OCI-LY1 (cell line): ENCODE results near the gene GABARAPL2.
A peak's percentile ranks its signal among the peaks of the same experiment; 100 is the strongest.

Source experiments
- H2AFZ ChIP-seq: fragments of 200-600 bp; sonication (generic), shearing (Covaris generic); 2 replicates; pipeline ENCODE4 v1.6.0; 2014; ENCODE audit warnings: antibody characterized with exemption, mild to moderate bottlenecking, low read length
- H3F3A ChIP-seq: fragments of 200-600 bp; sonication (generic), shearing (Covaris generic); 2 replicates; pipeline ENCODE4 v1.6.0; 2014; ENCODE audit warnings: mild to moderate bottlenecking, antibody characterized with exemption, low read length, moderate library complexity; ENCODE audit not compliant: insufficient read depth
- H3K27ac ChIP-seq: fragments of 200-600 bp; sonication (generic); 2 replicates; pipeline ENCODE4 v1.5.1; 2014; ENCODE audit warnings: low read length, mixed run types, mild to moderate bottlenecking, low read depth; ENCODE audit not compliant: poor library complexity, severe bottlenecking
- H3K27me3 ChIP-seq: fragments of 200-600 bp; sonication (generic); 2 replicates; pipeline ENCODE4 v1.6.0; 2014; ENCODE audit warnings: antibody characterized with exemption, mild to moderate bottlenecking, low read length, moderate library complexity; ENCODE audit not compliant: insufficient read depth
- H3K36me3 ChIP-seq: fragments of 200-600 bp; sonication (generic); 2 replicates; pipeline ENCODE4 v1.6.1; 2014; ENCODE audit warnings: mild to moderate bottlenecking, antibody characterized with exemption, low read length, moderate library complexity, mixed read lengths; ENCODE audit not compliant: insufficient read depth
- H3K4me1 ChIP-seq: fragments of 200-600 bp; sonication (generic); 2 replicates; pipeline ENCODE4 v1.5.1; 2014; ENCODE audit warnings: mild to moderate bottlenecking, low read length, moderate library complexity; ENCODE audit not compliant: insufficient read depth, severe bottlenecking
- H3K4me2 ChIP-seq: fragments of 200-600 bp; sonication (generic), shearing (Covaris generic); 2 replicates; pipeline ENCODE4 v1.6.1; 2014; ENCODE audit warnings: low read length
- H3K4me3 ChIP-seq: fragments of 200-600 bp; sonication (generic); 2 replicates; pipeline ENCODE4 v1.5.1; 2014; ENCODE audit warnings: low read length, low read depth, mild to moderate bottlenecking, mixed read lengths; ENCODE audit not compliant: poor library complexity, severe bottlenecking
- H3K79me2 ChIP-seq: fragments of 200-600 bp; shearing (Covaris generic); 2 replicates; pipeline ENCODE4 v1.6.1; 2016; ENCODE audit warnings: mixed run types, low read length, mixed read lengths; ENCODE audit not compliant: insufficient read depth
- H3K9ac ChIP-seq: fragments of 200-600 bp; sonication (generic), shearing (Covaris generic); 2 replicates; pipeline ENCODE4 v1.6.1; 2014; ENCODE audit warnings: mild to moderate bottlenecking, low read length, mixed read lengths
- H3K9me2 ChIP-seq: fragments of 200-600 bp; sonication (generic), shearing (Covaris generic); 2 replicates; pipeline ENCODE4 v1.6.1; 2014; ENCODE audit warnings: low read depth, mild to moderate bottlenecking, low read length, mixed read lengths
- H3K9me3 ChIP-seq: fragments of 200-600 bp; shearing (Covaris generic); 2 replicates; pipeline ENCODE4 v1.6.1; 2014; ENCODE audit warnings: low read length, mixed read lengths
- H4K20me1 ChIP-seq: fragments of 200-600 bp; sonication (generic), shearing (Covaris generic); 2 replicates; pipeline ENCODE4 v1.6.0; 2016; ENCODE audit warnings: mild to moderate bottlenecking, low read length; ENCODE audit not compliant: insufficient read depth
- CTCF ChIP-seq: fragments of 200-600 bp; sonication (generic), shearing (Covaris generic); IDR thresholded peaks from 2 replicates; pipeline ENCODE4 v1.5.1; 2017; ENCODE audit warnings: mild to moderate bottlenecking, antibody characterized with exemption, low read length, moderate library complexity, mixed read lengths
- EZH2 ChIP-seq: fragments of 200-600 bp; sonication (generic), shearing (Covaris generic); IDR thresholded peaks from 2 replicates; pipeline ENCODE4 v1.8.0; 2017; ENCODE audit warnings: borderline replicate concordance, mixed run types, mild to moderate bottlenecking, antibody characterized with exemption, low read length, moderate library complexity, mixed read lengths

The GABARAPL2 gene

GRCh38 chr16:75566040-75566757 lies at the start of gene GABARAPL2:
TSS of gene GABARAPL2 (plus strand) at chr16:75566379. CDS start at chr16:75566487, 108 bp downstream.
- H3K27me3 ChIP-seq, result no peaks in the 10 kb centered on the region
- H3K4me3 ChIP-seq, result peak within 1 kb of the TSS; percentile 94
- H3K4me2 ChIP-seq, result peak within 1 kb of the TSS; percentile 89
- TF ChIP-seq CTCF, result no peak
- TF ChIP-seq EZH2, result no peak
- H3F3A ChIP-seq, result no peaks in the 10 kb centered on the region
- H2AFZ ChIP-seq, result 0 out of 2 replicates have a peak within 1 kb of the TSS, but pooled peaks have one; percentile 47
- H3K36me3 ChIP-seq, result peaks cover 35% of the 10 kb centered on the region
- H3K9me3 ChIP-seq, result no peaks in the 10 kb centered on the region
- H3K79me2 ChIP-seq, result peaks cover 10% of the 10 kb centered on the region; the same call in 1 of the 2 replicates
- peaks cover 40% of the 10 kb centered on the region for H3K4me1 ChIP-seq
- peak within 1 kb of the TSS; percentile 90 for H3K9ac ChIP-seq
- peak within 1 kb of the TSS; percentile 44 for H3K27ac ChIP-seq
- H3K9me2 ChIP-seq, result no peaks in the 10 kb centered on the region
- no peaks in the 10 kb centered on the region for H4K20me1 ChIP-seq

GRCh38 chr16:75519175-75519574 lies 47.0 kb upstream of the GABARAPL2 start:
- no peaks in the 10 kb centered on the region for H3K9me2 ChIP-seq
- H3K4me2 ChIP-seq, result no peak overlapping the region
- no peak overlapping the region for H3K4me3 ChIP-seq
- H3K9me3 ChIP-seq, result no peaks in the 10 kb centered on the region
- no peaks in the 10 kb centered on the region for H3F3A ChIP-seq
- TF ChIP-seq CTCF (no peak), EZH2 (no peak)
- no peaks in the 10 kb centered on the region for H3K79me2 ChIP-seq
- H3K27ac ChIP-seq, result no peak overlapping the region
- no peaks in the 10 kb centered on the region for H3K36me3 ChIP-seq
- no peak overlapping the region for H2AFZ ChIP-seq
- H3K9ac ChIP-seq, result no peak overlapping the region
- H4K20me1 ChIP-seq, result no peaks in the 10 kb centered on the region
- no peaks in the 10 kb centered on the region for H3K27me3 ChIP-seq
- H3K4me1 ChIP-seq, result peaks cover 3% of the 10 kb centered on the region

- Histone ChIP-seq H3K9ac (no peak overlapping the region), H3K4me2 (no peak overlapping the region), H3K9me3 (no peaks in the 10 kb centered on the region), H3K36me3 (no peaks in the 10 kb centered on the region), H3K9me2 (no peaks in the 10 kb centered on the region), H3F3A (no peaks in the 10 kb centered on the region), H3K4me1 (no peaks in the 10 kb centered on the region), H3K4me3 (no peak overlapping the region), H2AFZ (no peak overlapping the region), H3K79me2 (no peaks in the 10 kb centered on the region), H4K20me1 (no peaks in the 10 kb centered on the region), H3K27ac (no peak overlapping the region), H3K27me3 (no peaks in the 10 kb centered on the region)
- TF ChIP-seq CTCF, result no peak
- no peak for TF ChIP-seq EZH2
Observed at GRCh38 chr16:75526032-75526790, 40.0 kb upstream of the GABARAPL2 start.
